GM21786 (cell line): Measurements from ENCODE around the gene NKD2.
"Not testable (repeated sequence)": the region's sequence is repeated elsewhere in the genome, so short reads cannot be mapped to it uniquely, and the experiment has no call there.

Experiments used
- ATAC-seq: cut with Tn5 transposase; IDR thresholded peaks from one replicate; pipeline ENCODE4 v1.9.1; 2021; ENCODE audit not compliant: unreplicated experiment

The NKD2 gene

DNA sequence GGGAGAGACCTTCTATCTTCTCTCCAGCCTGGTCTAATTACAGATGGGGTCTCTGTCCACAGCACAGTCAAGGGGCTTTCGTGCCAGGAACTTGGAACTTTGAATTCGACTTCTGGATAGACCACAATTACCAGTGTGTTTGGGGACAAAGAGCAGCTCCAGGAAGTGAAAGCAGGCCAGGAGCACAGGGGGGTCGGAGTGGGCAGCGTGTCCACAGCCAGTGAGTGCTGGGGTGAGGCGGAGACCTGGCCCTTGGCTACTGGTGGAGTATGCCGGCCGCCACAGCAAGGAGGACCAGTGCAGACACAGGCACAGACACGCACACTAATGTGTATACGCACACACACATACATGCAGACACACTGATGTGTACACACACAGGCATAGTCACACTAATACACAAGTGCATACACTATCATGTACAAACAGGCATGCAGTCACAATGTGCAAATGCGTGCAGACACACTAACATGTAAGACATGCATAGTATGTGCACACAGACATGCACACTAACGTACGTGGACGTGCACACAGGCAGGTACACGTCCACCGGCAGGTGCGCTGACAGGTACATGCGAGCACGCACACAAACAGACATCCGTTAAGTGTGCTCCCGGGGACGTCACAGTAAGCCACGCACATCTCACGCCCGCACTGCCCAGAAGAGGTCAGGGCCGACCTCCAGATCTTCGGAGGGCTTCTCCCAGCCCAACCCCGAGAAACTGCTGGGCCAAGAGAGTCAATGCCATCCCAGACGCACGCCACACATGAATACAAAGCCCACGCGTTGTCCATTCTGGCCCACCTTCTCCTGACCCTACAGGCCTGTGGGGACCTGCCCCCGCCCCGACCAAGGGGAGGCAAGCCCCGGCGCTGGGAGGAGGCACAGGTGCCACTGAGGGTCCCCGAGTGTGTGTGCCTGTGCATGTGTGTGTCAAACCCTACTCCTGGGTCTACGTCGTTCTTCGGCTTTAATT is 46.5 kb downstream of the NKD2 start:
- ATAC-seq = no peak

DNA sequence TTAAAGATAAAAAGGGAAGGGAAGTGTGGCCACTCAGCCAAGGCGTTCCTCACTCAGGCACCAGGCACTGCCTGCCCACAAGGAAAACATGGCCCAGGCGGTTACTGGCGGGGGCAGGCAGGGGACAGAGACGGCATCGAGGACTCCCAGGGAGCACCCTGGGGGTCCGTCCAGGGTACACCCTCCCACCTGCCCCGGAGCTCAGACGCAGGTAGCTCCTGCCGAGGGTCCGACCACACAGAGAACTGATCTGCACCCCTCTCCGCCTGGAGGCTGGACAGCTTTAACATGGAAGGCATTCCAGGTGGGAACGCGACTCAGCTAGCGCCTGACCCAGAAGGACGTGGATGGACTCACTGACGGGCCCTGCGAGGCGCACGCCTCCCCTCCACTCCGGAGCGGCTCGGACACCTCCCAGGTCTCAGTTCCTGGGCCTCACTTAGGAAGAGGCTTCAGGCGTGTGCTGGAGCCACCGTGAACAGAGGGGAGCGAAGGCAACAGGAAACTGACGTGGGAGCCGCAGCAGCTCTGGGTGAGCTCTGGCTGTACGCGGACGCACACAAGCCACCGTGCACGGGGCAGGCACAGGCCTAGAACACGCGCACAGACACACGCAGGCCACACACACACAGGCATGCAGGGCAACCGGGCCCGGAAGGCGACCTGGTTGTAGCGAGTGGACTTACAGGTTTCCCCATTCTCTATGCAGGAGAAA is 47.5 kb downstream of the NKD2 start:
- no peak for ATAC-seq

DNA sequence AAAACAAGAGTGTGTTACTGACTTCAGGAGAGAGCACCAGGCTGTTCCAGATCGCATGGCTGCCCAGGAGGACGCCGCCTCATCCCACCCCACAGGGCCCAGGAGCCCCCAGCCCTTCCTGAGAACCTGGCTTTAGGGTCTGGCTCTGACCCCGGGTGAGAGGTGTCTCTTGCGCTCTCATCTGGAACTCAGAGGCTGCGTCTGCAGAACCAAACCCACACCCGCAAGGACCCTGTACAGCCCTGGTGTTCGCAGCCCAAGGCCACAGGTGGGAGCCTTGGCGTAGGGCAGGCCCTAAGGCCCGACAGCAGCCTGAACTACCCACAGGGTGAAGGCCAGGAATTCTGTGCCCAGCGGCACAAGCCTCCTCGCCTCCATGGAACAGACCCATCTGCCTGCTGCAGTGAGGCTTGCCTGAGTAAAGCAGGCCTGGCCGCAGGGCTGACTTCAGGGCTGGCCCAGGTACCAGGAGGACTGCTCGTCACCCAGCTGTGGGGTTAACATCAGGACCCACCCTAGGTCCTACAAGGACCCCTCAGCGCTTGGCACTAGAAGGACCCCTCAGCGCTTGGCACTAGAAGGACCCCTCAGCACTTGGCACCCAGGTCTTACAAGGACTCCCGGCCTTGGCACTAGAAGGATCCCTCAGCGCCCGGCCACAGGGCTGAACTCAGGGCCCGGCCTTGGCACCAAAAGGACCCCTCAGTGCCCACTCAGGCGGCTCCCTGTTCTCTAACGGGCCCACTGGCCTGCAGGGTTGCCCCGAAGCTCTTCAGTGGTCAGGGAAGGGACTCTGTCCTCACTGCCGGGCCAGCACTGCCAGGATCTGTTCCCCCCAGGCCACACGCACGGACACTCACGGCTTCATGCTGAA is 48.2 kb downstream of the NKD2 start:
- ATAC-seq = no peak

DNA sequence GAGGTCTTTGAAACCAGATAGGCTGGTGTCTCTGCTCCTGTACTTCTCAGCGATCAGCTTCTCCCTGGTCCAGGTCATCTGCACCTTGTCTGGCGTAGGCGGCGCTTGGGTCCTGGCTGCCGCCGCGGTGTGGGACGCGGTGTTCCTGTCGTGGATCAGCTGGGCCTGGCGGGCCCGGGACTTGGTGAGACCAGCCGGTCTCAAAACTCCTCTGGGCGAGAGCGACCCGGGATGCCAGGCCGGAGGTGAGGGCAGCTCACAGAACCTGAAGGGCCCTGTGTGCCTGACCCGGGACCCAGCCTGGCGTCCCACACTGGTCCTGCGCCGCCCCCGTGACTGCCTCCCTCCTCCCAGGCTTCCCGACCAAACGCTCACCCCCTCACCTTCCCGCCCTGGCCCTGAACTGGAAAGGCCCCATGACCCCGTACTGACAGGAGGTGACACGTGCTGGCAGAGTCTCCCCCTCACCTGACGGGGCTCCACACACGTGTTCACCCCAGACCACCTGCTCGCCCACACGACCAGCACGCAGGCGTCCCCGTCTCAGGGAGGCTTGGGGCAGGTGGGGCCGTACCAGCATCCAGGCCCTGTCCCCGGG is 49.0 kb downstream of the NKD2 start:
- ATAC-seq = no peak

DNA sequence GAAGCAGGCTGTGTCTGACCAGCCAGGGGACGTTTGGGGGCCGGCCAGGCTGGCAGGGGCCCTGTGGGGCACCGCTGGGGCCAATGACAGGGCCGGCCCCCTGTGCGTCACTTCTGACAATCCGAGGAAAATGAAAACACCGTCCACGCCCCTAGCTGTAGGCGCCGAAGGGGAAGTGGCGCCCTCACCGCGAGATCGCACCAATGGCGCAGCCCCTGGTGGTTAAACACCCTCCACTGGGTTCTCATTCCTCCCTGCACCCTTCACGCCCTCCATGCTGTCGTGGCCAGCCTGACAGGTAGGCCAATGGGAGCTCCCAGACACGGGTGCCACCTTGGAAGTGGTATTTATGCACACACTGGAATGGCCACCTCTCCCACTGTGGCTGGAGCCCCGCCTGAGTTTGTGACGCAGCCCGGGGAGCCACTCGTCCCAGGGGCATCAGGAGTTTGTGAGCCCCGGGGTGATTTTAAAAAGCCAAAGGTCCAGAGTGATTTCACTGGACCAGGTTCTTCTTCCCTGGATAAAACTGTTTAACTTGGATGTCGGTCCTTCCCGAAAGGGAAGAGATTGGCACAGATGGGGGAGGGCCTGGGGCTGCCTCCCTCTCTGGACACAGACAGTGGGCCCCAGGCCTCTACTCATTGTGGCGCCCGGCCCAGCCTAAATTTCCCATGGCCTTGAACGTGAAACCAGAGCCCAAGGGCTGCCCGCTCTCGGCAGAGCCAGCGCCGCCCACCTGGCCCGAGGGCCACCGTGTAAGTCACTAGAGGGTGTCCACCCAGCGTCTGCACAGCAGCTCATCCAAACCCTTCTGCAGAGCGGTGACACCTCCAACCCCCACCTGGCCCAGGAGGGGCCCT is 49.7 kb downstream of the NKD2 start:
- no peak for ATAC-seq

DNA sequence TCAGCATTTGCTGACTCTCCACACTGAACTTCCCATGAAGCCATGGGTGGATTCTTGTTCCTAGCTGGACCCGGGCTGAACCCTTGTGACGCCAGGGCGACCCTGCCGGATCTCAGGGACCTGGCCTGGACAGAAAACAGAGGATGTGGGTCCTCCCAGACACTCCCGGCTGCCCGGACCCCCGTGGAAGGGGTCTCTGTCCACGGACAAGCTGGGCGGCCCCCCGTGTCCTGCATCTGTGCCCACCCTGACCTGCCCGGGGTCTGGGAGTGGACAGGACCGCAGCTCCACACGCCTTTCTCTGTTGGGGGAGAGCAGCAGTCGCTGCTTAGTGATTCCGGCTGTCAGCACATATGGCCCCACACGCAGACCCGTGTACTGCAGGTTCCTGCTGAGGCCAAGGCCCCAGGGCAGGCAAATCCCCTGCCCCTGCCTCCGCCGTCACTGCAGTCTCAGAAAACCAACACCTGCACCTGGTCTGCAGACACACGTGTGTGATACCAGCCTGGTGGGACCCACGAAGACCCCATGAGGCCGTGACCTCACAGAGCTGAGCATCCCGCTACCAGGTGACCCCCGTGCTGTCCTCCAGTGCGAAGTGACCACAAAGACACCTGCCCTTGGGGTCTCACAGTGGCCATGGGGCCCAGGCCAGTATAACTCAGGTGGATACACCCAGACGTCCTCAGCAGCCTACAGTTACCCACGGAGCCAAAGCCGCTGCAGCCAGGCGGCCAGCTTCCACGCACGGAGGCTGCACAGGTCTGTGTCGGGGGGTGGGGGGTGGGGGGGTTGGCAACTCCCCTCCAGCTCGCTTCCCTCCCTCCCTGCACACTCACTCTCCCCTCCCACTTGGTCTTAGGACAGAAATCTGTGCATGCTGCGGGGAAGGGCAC is 50.6 kb downstream of the NKD2 start:
- no peak for ATAC-seq

DNA sequence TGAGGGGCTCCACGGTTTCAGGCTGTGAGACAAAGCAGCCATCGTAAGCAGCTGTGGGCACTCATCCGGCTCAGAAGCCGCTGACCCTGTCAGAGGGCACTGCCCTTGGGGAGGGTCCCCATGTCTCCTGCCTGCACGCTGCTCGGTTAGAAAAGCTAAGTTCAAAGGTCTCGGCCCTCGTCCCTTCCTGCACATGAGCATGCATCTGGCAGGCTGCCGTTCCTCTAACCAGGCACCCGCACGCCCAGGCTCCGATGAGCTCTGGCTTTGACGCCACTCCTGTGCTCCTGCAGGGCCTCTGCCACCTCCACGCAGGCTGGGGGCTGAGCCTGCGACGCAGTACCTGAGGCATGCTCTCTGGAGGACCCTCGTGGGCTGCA is 51.3 kb downstream of the NKD2 start:
- no peak for ATAC-seq

DNA sequence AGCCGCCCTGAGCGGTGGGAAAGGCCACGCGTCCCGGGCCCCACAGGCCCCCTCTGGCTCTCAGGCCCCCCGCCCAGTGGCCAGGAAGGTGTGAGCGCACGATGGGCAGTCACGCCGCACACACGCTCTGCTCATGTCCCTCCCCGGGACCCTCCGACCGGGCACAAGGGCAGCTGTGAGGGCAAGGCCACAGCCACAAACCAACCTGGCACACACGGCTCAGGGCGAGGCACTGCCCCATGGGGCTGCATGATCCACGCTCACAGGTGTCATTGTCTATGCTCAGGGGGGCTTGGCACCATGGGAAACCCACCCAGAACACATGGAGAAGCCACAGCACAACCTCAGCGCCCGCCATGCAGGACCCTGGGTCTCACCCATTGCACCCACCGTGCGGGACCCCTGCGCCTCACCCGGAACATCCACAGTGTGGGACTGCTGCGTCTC is 52.0 kb downstream of the NKD2 start:
- no peak for ATAC-seq

DNA sequence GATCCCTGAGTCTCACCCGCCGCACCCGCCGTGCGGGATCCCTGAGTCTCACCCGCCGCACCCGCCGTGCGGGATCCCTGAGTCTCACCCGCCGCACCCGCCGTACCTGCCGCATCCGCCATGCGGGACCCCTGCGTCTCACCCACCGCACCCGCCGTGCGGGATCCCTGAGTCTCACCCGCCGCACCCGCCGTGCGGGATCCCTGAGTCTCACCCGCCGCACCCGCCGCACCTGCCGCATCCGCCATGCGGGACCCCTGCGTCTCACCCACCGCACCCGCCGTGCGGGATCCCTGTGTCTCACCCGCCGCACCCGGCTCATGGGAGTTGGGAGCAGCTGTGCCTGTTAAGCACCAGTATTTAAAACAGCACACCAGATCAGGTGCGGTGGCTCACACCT is 52.7 kb downstream of the NKD2 start:
- not testable (repeated sequence) for ATAC-seq

DNA sequence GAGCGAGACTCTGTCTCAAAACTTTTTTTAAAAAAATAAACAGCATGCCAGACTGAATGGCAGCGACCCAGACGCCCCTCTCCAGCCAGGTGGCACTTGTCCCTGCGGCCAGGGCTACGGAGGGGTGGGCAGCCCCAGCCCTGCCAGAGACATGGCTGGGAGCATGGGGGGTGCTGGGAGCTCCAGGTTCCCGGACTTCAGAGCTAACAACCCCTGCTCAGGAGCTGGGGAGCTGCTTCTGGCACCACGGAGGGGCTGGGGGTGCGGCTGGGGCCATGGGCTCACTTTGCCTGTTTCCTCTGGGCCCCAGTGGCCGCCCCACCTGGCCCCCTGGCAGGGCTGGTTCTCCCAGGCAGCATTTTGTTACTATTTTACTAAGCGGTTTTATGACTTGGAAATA is 53.3 kb downstream of the NKD2 start:
- ATAC-seq = no peak

DNA sequence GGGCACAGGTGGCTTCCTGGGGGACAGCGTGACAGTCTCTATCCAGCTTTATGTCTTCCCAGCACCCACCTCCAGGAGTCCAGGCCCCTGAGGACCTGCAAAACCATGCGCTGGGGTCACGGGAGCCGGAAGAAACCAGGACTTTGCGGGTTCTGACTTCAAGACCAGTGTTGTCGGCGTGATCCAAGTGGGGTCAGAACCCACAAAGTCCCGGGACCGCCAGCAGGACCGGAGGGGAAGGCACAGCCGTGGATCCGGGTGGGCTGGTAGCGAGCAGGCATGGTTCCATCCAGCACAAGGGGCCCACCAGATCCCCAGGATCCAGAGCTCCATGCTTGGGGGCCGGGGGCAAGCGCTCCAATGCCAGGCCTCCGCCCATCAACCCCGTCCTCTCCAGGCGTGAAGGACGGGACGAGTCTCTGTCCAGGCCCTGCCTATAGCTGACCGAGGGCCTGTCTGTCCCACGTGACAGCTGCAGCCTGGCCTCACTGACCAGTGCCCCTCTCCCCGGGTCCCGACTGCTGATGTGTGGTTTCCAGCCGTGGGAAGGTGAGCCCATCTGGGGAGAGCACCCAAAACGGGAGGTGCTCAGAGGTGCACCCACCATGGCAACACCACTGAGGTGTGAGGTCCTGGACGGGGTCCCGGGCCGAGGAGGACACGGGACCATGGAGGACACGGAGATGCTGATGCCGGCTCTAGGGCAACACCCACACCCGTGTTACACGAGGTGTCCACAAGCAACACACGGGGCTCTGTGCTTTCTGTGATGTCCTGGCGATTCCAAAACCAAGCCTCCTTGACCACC is 54.4 kb downstream of the NKD2 start:
- no peak for ATAC-seq

DNA sequence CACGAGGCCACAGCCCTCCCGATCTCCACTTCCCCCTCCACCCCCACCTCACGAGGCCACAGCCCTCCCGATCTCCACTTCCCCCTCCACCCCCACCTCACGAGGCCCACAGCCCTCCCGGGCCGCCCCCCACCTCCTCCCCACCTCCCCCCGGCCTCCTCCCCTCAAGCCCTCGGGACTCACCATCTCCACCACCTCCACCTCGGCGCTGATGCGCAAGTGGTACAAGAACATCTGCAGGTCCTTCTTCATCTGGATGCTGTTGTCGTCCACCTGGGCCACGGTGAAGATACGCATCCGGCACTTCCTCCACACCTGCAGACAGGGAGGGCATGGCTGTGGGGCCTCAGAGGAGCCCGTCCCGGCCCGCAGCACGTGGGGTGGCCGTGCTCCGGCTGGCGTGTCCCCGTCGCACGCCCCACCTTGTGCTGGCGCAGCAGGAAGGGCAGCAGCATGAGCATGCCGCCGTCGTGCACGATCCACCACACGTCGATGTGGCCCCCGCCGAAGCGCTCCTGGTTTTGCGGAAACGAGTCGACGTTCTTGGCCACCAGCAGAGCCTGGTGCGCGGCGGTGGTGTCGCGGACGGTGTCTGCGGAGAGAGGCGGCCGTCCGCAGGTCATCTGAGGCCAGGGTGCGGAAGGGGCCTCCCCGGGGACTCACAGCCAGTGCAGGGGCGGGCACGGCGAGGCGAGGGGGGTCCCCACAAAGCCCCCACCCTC is 55.2 kb downstream of the NKD2 start:
- ATAC-seq = no peak

DNA sequence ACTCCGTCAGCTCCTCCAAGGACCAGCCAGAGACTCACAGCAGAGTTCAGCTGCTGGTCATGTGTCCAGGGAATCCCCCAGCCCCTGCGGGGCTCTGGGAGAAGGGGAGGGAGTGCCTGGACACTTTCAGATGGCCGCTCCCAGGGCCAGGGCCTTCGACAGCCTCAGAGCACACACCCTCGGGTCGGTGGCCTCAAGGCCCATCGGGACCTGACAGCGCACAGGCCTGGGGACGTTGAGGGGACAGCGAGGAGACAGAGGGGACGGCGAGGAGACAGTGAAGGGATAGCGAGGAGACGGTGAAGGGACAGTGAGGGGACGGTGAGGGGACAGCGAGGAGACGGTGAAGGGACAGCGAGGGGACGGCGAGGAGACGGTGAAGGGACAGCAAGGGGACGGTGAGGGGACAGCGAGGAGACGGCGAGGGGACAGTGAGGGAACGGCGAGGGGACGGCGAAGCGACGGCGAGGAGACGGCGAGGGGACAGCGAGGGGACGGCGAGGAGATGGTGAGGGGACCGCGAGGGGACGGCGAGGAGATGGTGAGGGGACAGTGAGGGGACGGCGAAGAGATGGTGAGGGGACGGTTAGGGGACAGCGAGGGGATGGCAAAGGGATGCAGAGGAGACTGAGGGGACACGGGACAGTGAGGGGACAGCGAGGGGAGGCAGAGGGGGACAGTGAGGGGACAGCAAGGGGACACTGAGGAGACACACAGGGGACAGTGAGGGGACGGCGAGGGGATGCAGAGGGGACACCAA is 56.0 kb downstream of the NKD2 start:
- ATAC-seq = no peak

DNA sequence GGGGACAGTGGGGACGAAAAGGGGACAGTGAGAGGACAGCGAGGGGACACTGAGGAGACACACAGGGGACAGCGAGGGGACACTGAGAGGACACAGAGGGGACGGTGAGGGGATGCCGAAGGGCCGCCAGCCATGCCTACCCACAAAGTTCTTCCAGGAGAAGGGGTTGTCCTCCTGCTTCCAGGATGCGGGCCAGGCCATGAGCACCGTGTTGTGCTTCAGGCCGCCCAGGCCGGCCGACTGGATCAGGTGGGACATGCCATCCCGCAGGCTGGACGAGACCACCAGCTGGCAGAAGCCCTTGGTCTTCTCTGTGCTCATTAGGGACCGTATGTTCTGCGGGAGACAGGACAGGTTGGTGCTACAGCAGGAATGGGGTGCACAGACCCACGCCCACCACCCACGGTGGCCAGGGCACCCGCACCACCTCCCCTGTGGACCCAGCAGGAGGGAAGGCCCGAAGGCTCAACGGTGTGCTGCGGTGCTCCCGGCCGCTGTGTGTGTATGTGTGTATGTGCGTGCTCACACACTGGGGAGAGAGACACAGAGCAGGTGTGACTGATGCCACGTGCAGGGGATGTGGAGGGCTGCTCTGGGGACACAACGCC is 56.6 kb downstream of the NKD2 start:
- no peak for ATAC-seq

DNA sequence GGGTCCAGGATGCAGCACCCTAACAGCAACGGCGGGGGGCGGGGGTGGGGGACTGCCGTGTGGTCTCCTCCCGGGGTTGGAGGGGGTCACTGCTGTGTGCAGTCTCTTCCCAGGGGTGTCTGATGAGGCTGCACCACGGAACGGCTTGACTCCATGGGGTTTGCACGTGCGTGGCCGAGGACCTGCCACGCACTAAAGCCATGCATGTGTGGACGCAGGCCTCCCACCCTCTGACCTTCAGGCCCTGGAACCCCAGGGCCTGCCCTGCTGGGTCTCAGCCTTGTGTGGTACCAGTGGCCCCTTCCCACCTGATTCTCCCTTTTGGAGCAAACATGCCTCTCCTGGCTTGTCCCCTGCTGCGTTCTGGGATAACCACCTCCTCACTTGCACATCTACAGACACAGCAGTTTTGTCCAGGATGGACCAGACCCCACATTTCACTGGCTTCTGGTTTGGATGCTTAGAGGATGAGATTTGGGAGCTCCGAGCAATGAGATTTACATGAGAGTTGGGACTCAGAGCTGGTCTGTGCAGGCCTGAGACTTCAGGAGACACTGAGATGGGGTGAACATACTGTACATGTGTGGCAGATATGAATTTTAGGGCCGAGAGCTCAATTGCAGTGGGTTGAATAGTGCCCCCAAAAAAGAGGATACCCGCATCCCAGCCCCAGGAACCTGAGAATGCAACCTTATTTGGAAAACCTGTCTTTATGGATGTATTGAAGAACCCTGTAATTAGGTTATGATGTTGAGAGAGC is 57.5 kb downstream of the NKD2 start:
- ATAC-seq = no peak

DNA sequence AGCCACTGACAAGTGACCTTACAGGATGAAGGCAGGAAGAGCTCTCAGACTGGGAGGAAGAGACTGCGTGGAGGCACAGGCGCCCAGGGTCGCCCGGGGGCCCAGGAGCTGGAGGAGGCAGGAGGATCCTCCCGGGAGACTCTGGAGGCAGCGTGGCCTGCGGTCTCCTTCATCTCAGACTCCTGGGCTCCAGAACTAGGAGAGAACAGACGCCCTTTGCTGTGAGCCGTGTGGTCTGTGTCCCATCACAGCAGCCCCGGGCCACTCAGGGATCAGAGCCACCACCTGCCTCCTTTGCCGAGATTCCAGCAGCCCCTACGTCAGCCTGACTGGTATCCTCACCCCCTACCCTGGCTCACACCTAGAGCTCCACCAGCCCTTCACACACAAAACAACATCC is 58.1 kb downstream of the NKD2 start:
- no peak for ATAC-seq
